Skin epidermis (tissue), 12 donors: Measurements from ENCODE around the gene NUP107.

Source experiments
- H3K27ac ChIP-seq, 21 experiments: fragments of 200-600 bp; sonication (generic) in 11 of 21; one replicate each; pipeline ENCODE4 v1.5.0; 2020; ENCODE audit warnings: mild to moderate bottlenecking in 3 of 21, inconsistent platforms in 2 of 21, moderate library complexity in 2 of 21
- H3K4me3 ChIP-seq, 7 experiments: fragments of 200-600 bp; sonication (generic) in 2 of 7; one replicate each; pipeline ENCODE4 v1.5.0; 2020; ENCODE audit warnings: inconsistent platforms in 2 of 7, mild to moderate bottlenecking in 2 of 7, moderate library complexity in 1 of 7

NUP107 gene

DNA sequence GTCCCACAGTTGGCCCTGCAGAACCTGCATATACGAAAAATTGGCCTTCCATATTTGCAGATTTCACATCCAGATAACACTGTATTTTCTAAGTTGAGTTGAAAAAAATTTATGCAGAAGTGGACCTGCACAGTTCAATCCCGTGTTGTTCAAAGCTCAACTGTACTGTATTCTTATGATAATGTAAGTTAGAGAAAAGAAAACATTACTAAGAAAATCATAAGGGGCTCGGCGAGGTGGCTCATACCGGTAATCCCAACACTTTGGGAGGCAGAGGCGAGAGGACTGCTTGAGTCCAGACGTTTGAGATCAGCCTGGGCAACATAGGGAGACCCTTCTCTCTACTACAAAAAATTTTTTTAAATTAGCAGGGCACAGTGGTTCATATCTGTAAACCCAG is 41.0 kb downstream of the NUP107 start:
- Histone ChIP-seq H3K27ac (no peak overlapping the region), H3K4me3 (no peak overlapping the region)

DNA sequence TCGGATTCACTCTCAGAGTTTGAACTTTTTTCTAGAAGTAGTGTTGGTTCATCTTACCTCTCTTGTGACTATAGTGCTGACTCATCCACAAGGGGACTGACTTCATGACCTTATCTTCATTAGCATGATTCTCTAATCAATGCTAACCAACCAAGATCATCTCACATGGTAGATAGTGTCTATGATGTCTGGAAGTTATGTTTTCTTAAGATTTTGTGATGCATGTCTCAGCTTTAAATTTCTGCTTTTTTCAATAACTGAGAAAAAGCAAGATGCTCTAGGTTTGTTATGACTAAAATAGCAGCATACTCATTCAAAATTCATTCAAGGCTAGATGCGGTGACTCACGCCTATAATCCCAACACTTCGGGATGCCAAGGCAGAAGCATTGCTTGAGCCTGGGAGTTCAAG is 46.9 kb downstream of the NUP107 start:
- no peak overlapping the region for H3K4me3 ChIP-seq

GRCh38 chr12:68739891-68740290 is 53.1 kb downstream of the NUP107 start:
- Histone ChIP-seq H3K4me3 (no peak overlapping the region), H3K27ac (no peak overlapping the region)

More for the DNA sequence above, 46.9 kb downstream of the NUP107 start:
- no peak overlapping the region for H3K27ac ChIP-seq

GRCh38 chr12:68743356-68743755 is 56.6 kb downstream of the NUP107 start:
- peak overlapping the region in 1 of 21 experiments; percentile 12 for H3K27ac ChIP-seq
- H3K4me3 ChIP-seq = no peak overlapping the region

- H3K27ac ChIP-seq = peak overlapping the region in 19 of 21 experiments; percentile 52 to 91 (median 83)
- H3K4me3 ChIP-seq = peak overlapping the region; percentile 55 to 94 (median 73)
Observed at GRCh38 chr12:68745376-68745903, 58.7 kb downstream of the NUP107 start.

- peak within 1 kb of the TSS; percentile 36 to 91 (median 82) for H3K27ac ChIP-seq
- H3K4me3 ChIP-seq = peak within 1 kb of the TSS; percentile 55 to 94 (median 73)
Observed at GRCh38 chr12:68745904-68746571, 59.3 kb downstream of the NUP107 start, which contains the start of gene SLC35E3. SLC35E3 (plus strand) TSS chr12:68746176; CDS start chr12:68746378, 202 bp downstream.

- Histone ChIP-seq H3K27ac (peak overlapping the region in 20 of 21 experiments; percentile 52 to 91 (median 82)), H3K4me3 (peak overlapping the region; percentile 55 to 94 (median 73))
Observed at GRCh38 chr12:68746572-68747180, 59.9 kb downstream of the NUP107 start.

DNA sequence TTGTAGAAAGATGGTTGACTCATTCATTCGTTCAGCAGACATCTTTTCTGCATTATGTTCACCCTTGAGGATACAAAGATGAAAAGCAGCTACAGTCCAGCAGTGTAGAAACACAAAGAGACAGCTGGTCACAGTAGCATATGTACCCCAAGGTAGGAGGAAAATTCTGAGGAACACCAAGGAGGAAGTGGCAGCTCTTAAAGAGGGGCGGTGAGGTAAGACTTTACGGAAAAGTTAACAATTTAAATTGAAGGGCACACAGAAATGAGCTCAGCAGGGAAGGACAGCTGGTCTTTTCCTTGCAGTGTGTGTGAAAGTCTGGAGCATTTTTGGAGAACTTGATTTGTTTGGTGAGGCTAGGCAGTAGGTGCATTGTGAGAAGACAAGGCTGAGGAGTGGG is 62.7 kb downstream of the NUP107 start:
- Histone ChIP-seq H3K27ac (no peak overlapping the region), H3K4me3 (no peak overlapping the region)

DNA sequence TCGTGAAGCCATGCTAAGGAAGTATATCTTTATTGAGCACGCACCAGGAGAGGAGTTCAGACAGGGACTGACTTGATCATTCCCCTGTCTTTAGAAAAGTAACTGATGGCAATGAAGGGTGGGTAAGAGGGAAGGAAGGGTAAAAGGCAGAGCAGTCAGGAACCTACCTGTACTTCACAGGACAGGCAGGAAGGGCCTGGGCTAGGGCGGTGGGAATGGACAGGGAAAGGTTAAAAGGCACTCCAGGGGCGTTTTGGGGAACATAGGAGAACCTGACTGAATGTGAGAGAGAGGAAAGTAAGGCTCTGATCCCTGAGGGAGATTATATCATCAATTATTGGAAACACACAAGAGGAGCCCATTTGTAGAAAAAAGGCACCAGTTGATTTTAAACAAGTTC is 63.1 kb downstream of the NUP107 start:
- Histone ChIP-seq H3K27ac (no peak overlapping the region), H3K4me3 (no peak overlapping the region)

DNA sequence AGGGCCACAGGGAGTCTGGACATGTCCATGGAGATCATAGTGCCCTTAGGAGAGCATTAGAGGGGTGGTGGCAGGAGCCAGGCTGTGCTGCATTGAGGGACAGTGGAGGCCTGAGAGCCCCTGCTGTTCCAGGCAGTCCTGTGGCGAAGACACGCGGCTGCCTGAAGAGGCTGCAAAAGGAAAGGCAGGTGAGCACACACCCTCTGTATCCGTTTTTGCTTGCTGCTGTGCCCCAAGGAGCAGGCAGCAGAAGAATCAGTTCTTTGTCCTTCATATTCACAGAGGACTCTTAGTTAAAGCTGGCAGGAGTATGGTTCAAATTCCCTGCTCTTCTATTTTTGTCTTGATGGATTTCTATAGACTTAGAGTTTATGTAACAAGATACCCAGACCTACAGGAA is 63.7 kb downstream of the NUP107 start:
- H3K27ac ChIP-seq = no peak overlapping the region
- no peak overlapping the region for H3K4me3 ChIP-seq

- Histone ChIP-seq H3K27ac (no peak overlapping the region), H3K4me3 (no peak overlapping the region)
Observed at GRCh38 chr12:68755536-68756243, 68.9 kb downstream of the NUP107 start.

GRCh38 chr12:68759852-68760251 is 73.1 kb downstream of the NUP107 start:
- H3K27ac ChIP-seq = no peak overlapping the region
- no peak overlapping the region for H3K4me3 ChIP-seq

GRCh38 chr12:68760806-68761441 is 74.1 kb downstream of the NUP107 start:
- H3K27ac ChIP-seq = no peak overlapping the region
- H3K4me3 ChIP-seq = no peak overlapping the region

DNA sequence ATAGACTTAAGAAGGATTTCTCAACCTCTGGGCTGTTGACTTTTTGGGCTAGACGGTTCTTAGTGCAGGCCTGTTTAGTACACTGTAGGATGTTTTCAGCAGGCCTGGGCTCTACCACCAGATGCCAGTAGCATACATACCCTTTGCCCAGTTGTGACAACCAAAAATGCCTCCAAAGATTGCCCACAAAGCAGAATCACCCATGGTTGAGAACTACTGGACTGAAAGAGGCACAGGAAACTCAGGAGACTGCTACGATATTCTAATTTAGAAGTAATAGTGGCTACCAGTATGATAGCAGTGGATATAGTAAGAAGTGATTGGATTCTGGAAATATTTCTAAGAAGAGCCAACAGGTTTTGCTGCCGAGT is 74.6 kb downstream of the NUP107 start:
- Histone ChIP-seq H3K27ac (no peak overlapping the region), H3K4me3 (no peak overlapping the region)

DNA sequence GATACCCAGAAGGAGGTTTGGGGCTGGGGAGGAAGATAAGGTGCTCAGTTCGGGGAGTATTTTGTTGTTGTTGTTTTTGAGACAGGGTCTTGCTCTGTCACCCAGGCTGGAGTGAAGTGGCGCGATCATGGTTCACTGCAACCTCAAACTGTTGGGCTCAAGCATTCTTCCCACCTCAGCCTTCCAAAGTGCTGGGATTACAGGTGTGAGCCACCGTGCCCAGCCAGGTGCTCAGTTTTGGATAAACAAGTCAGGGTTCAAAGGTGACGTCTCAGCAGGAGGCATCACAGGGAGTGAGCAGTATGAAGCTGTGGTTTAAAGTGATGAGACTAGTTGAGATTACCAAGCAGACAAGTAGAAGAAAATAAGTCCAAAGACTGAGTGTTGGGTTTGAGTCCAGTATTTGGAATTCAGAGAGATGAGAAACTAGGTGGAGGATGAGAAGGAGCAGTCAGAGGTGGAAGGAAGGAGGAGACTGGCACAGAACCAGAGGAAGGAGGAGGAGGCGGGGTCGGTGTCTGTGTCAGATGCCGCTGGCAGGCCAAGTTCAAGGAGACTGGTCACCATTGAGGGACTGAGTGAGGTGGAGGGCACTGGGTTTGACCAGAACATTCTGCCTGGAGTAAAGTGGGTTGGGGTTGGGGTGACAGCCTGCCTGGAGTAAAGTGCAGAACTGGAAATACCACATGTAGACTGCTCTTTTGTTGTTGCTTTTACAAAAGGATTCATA is 75.3 kb downstream of the NUP107 start:
- H3K27ac ChIP-seq = no peak overlapping the region
- no peak overlapping the region for H3K4me3 ChIP-seq

GRCh38 chr12:68762691-68763090 is 75.9 kb downstream of the NUP107 start:
- no peak overlapping the region for H3K4me3 ChIP-seq
- peak overlapping the region in 1 of 21 experiments; percentile 17 for H3K27ac ChIP-seq

GRCh38 chr12:68765696-68766095 is 78.9 kb downstream of the NUP107 start:
- H3K27ac ChIP-seq = no peak overlapping the region
- H3K4me3 ChIP-seq = no peak overlapping the region

DNA sequence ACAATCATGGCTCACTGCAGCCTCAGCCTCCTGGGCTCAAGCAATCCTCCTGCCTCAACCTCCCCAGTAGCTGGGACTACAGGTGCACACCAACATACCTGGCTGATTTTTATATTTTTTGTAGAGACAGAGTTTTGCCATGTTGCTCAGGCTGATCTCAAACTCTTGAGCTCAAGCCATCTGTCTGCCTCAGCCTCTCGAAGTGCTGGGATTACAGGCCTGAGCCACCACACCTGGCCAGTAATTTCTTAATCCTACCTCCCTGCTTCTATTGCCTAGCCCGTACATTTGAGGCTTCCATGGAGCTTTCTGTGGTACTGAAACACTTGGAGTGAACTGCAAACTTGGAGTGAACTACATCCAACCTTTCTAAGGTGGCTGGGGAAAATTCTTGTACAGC is 79.9 kb downstream of the NUP107 start:
- H3K27ac ChIP-seq = no peak overlapping the region
- no peak overlapping the region for H3K4me3 ChIP-seq

- Histone ChIP-seq H3K4me3 (no peak overlapping the region), H3K27ac (no peak overlapping the region)
Observed at GRCh38 chr12:68767191-68767590, 80.4 kb downstream of the NUP107 start.
